GM19193 (cell line): ENCODE measurements around the gene UBAC2.

ENCODE experiments used
- POLR2A ChIP-seq: IDR thresholded peaks from 4 replicates; pipeline ENCODE4 v1.6.1; 2011; ENCODE audit not compliant: insufficient read depth, insufficient read length; ENCODE audit errors: extremely low read depth

The UBAC2 gene, protein sequence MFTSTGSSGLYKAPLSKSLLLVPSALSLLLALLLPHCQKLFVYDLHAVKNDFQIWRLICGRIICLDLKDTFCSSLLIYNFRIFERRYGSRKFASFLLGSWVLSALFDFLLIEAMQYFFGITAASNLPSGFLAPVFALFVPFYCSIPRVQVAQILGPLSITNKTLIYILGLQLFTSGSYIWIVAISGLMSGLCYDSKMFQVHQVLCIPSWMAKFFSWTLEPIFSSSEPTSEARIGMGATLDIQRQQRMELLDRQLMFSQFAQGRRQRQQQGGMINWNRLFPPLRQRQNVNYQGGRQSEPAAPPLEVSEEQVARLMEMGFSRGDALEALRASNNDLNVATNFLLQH

GRCh38 chr13:99200432-99201167 is at the start of gene UBAC2:
UBAC2 (plus strand) TSS chr13:99200854; CDS start chr13:99200909, 55 bp downstream.
- peak; percentile 96 for TF ChIP-seq POLR2A

- no peak for TF ChIP-seq POLR2A
These were observed 49.1 kb upstream of the UBAC2 start for GRCh38 chr13:99151516-99151915.

DNA sequence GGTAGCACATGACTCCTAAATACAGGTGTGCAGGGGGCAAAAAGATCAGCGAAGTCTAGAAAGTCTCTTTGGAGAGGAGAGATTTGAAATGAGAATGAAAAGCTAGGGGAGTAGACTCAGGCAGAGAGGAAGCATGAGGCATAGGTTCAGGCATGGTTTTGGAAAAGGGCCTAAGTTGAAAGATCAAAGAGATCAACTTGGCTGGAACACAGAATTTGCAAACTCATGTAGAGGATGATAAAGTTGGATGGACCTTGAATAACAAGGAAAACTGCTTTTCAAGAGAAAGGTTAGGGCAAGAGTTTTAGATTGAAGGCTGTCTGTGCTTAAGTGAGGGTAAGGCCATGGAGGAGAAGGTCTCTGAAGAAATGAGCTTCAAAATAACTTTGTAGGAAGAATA is 47.4 kb upstream of the UBAC2 start:
- TF ChIP-seq POLR2A: no peak

DNA sequence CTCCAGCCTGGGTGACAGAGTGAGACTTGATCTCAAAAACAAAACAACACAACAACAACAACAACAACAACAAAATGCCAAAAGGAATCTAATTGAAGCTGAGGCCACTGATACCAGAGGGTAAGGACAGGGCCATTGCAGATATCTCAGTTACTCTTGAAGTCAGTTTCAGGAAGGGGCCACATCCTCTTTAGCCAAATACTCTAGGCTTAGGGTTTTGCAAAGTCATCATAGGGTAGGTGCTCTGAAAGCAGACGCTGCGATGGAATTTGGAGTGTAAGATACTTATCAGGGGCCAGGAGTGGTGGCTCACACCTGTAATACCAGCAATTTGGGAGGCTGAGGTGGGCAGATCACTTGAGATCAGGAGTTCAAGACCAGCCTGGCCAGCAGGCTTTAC is 46.6 kb upstream of the UBAC2 start:
- TF ChIP-seq POLR2A: no peak

DNA sequence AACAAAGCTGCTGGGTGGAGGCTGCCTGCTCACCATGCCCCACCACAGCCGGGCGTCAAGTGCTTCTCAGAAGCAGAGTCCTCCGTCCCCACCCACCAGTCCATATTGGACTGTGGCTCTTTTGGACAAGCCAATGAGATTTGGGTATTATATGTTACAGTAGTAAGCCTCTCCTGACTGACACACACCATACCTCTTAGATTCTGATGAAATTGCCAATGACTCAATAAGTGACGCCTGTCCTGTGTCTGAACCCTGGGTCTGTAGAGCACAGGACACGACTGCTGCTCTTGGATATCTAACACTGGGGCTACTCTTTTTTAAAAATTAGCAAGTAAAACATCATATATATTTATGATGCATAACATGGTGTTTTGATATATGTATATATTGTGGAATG is 44.8 kb upstream of the UBAC2 start:
- TF ChIP-seq POLR2A: no peak

GRCh38 chr13:99157046-99157445 is 43.6 kb upstream of the UBAC2 start:
- no peak for TF ChIP-seq POLR2A

- no peak for TF ChIP-seq POLR2A
These were observed 41.8 kb upstream of the UBAC2 start for GRCh38 chr13:99158846-99159245.

DNA sequence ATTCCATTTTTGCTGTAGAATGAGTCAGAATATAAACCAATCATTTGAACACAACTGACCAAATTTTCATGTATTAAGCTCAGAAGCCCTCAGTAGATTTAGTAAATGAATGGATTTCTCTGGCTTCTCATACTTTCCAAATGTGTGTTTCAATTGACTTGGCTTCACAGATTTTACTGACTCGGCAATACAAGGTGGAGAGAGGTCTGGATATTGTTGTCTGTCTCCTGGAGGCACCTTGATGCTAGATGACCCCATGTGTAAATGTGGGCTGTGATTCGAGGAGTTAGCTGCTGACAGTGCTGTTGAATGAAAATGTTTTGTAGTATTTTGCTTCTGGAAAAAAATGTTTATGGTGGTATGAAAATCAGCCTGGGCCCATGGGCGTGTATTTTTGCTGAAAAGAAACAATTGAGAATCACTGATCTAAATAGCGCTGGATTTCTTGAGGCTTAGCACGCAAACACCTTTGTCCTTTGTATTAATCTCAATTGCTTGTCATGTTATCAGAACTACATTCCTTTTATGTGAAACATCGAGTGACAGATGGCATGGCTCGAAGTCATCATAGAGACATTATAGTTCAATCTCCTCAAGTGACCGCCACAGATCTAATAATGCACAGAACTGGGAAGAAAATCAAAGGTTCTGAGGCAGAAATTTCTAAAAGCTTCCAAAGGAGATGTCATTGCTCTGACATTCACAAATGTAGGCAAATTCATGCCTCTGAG is 41.2 kb upstream of the UBAC2 start:
- TF ChIP-seq POLR2A: no peak

GRCh38 chr13:99160415-99160814 is 40.2 kb upstream of the UBAC2 start:
- no peak for TF ChIP-seq POLR2A

- no peak for TF ChIP-seq POLR2A
These were observed 39.1 kb upstream of the UBAC2 start for GRCh38 chr13:99161512-99161911.

DNA sequence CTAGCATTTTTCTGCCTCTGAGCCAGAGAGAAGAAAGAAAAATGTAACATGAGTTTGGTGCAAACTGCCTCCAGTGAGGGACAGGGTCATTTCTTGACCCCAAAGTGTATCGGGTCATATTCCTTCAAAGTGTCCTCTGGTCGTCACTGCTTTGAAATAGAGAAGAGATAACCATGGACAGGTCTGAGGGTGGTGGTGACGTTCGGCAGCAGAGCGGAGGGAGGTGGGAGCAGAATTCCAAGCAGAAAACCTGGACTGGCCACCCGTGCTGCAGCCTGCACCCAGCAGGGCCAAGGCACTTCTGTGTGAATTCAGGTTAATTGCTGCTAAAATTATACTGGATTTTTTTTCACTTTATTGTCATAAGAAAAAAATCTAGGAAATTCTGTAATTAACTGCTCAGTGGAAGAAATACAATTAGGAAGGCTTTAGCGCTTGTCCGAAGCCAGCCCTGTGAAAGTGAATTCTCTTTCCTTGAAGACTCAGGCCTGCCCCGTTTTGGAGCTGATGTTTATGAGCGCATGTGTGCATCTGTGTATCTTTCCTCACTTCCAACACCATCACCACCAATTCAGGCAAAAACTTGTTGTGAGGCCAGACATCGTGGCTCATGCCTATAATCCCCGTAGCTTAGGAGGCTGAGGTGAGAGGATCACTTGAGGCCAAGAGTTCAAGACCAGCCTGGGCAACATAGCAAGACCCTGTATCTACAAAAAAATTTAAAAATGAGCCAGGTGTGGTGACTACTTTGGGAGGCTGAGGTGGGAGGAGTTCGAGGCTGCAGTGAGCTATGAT is 37.9 kb upstream of the UBAC2 start:
- no peak for TF ChIP-seq POLR2A

- no peak for TF ChIP-seq POLR2A
These were observed 36.4 kb upstream of the UBAC2 start for GRCh38 chr13:99164226-99164625.

- no peak for TF ChIP-seq POLR2A
These were observed 34.7 kb upstream of the UBAC2 start for GRCh38 chr13:99165753-99166587.

- no peak for TF ChIP-seq POLR2A
These were observed 27.7 kb upstream of the UBAC2 start for GRCh38 chr13:99172951-99173350.

DNA sequence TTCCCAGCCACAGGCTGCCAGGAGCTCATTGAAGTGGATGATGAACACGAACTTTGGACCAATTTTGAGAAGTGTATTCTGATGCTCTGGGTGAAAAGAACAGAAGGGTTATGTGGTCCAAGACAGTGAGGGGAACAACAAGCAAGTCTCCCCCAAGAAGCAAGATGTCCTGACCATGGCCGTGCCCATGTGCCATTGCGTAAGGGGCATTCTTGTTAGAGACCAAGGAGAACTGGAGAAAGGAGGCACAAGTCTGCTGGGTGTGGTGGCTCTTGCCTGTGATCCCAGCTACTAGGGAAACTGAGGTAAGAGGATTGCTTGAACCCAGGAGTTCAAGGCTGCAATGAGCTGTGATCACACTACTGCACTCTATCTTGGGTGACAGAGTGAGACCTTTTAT is 27.0 kb upstream of the UBAC2 start:
- no peak for TF ChIP-seq POLR2A
